Sigmoid colon (tissue), 7 donors: ENCODE measurements around the gene GUSB. TPM values are rescaled to one million over a fixed set of nuclear protein-coding genes. Genes with fewer than 3 reads are reported as not detected.
"Not testable (repeated sequence)": the region's sequence is repeated elsewhere in the genome, so short reads cannot be mapped to it uniquely, and the experiment has no call there.

Experiments used
- DNase-seq: peaks from one replicate; pipeline ENCODE4 v3.0.0-alpha.2; 2019
- H3K27ac ChIP-seq, 4 donors: fragments of 200-600 bp; sonication (generic); one replicate each; pipeline ENCODE4 v1.5.1; 2016 to 2019; ENCODE audit warnings: mild to moderate bottlenecking in 1 of 4
- H3K27me3 ChIP-seq, 3 donors: fragments of 200-600 bp; sonication (generic); one replicate each; pipeline ENCODE4 v1.5.1; 2019; ENCODE audit warnings: mild to moderate bottlenecking in 1 of 3
- H3K36me3 ChIP-seq, 4 donors: fragments of 200-600 bp; sonication (generic); one replicate each; pipeline ENCODE4 v1.5.1; 2016 to 2019
- H3K4me1 ChIP-seq, 4 donors: fragments of 200-600 bp; sonication (generic); one replicate each; pipeline ENCODE4 v1.5.1; 2017 to 2019
- H3K4me3 ChIP-seq, 4 donors: fragments of 200-600 bp; sonication (generic); one replicate each; pipeline ENCODE4 v1.5.1; 2017 to 2019; ENCODE audit warnings: mild to moderate bottlenecking in 2 of 4, moderate library complexity in 1 of 4
- H3K9me3 ChIP-seq, 4 donors: fragments of 200-600 bp in 3 of 4; sonication (generic) in 3 of 4; one replicate each; pipeline versions ENCODE4 v1.5.1 to v1.6.1; 2013 to 2019
- EP300 ChIP-seq, 4 donors: sonication (generic); formaldehyde crosslinking; IDR thresholded peaks; one replicate each; pipeline ENCODE4 v1.6.1; 2017; ENCODE audit warnings: antibody characterized with exemption in 4 of 4
- POLR2A ChIP-seq, 2 donors: fragments of 450-650 bp; IDR thresholded peaks; one replicate each; pipeline ENCODE4 v1.6.1; 2016; ENCODE audit warnings: antibody characterized with exemption in 2 of 2, mild to moderate bottlenecking in 2 of 2, moderate library complexity in 2 of 2
- POLR2AphosphoS5 ChIP-seq, 4 donors: sonication (generic); formaldehyde crosslinking; IDR thresholded peaks; one replicate each; pipeline ENCODE4 v1.6.1; 2017; ENCODE audit warnings: antibody characterized with exemption in 4 of 4
- WGBS, 2 donors: extraction: QIAGEN DNeasy Blood & Tissue Kit; methylation state at CpG; one replicate each; pipeline ENCODE4 v1.1.7; 2013; 5-methylcytosine and 5-hydroxymethylcytosine counted together
- intact Hi-C: fragments of 100-400 bp; cut with DNase I; formaldehyde crosslinking; loops from one replicate; pipeline ENCODE4 v1.15.1; 2023
- polyA plus RNA-seq, 3 donors: library from polyadenylated mRNA; stranded (reverse); fragments of 200-250 nt; gene quantifications; one replicate each; pipeline ENCODE4 v1.2.3, GENCODE V29; 2013
- total RNA-seq, 4 donors: library from RNA; depleted of rRNA; stranded (reverse); fragments of >200 nt; gene quantifications; one replicate each; pipeline ENCODE4 v1.1.0, GENCODE V29; 2016
- TF ChIP-seq, protein P1 (sequence below), 4 experiments: fragments of 450-650 bp in 3 of 4; fragments of 200-600 bp in 1 of 4; IDR thresholded peaks; one replicate each; pipeline ENCODE4 v1.5.1; 2016 to 2019; ENCODE audit warnings: antibody characterized with exemption in 4 of 4, mild to moderate bottlenecking in 3 of 4, moderate library complexity in 2 of 4
- donor health status: healthy with polysubstance abuse.
- donor health status: Bipolar disorder and iron deficiency.
- donor health status: healthy.

GUSB gene
- total and polyA plus RNA-seq, 7 donors: 17.2 to 59.5 (median 25.2) TPM

GRCh38 chr7:66013938-66014337 is 31.9 kb upstream of the GUSB start:
- TF ChIP-seq, protein P1, sequence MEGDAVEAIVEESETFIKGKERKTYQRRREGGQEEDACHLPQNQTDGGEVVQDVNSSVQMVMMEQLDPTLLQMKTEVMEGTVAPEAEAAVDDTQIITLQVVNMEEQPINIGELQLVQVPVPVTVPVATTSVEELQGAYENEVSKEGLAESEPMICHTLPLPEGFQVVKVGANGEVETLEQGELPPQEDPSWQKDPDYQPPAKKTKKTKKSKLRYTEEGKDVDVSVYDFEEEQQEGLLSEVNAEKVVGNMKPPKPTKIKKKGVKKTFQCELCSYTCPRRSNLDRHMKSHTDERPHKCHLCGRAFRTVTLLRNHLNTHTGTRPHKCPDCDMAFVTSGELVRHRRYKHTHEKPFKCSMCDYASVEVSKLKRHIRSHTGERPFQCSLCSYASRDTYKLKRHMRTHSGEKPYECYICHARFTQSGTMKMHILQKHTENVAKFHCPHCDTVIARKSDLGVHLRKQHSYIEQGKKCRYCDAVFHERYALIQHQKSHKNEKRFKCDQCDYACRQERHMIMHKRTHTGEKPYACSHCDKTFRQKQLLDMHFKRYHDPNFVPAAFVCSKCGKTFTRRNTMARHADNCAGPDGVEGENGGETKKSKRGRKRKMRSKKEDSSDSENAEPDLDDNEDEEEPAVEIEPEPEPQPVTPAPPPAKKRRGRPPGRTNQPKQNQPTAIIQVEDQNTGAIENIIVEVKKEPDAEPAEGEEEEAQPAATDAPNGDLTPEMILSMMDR (IDR thresholded peaks at IDR 0.05): peak in 1 of 4 experiments; percentile 10
- no peak for TF ChIP-seq POLR2A (IDR thresholded peaks at IDR 0.05)
- Histone ChIP-seq H3K9me3 (no peaks in the 10 kb centered on the region), H3K27me3 (no peaks in the 10 kb centered on the region), H3K27ac (no peak overlapping the region), H3K36me3 (no peaks in the 10 kb centered on the region), H3K4me3 (no peak overlapping the region), H3K4me1 (no peaks in the 10 kb centered on the region)
- 62 to 67% methylated on average over 5 of the region's 5 CpGs for WGBS, 2 donors
- intact Hi-C loops: no loop called here
- DNase-seq: no peak

- TF ChIP-seq, protein P1 (IDR thresholded peaks at IDR 0.05): no peak
- no peak for TF ChIP-seq POLR2A (IDR thresholded peaks at IDR 0.05)
Observed at GRCh38 chr7:66007232-66007631, 25.2 kb upstream of the GUSB start.

DNA sequence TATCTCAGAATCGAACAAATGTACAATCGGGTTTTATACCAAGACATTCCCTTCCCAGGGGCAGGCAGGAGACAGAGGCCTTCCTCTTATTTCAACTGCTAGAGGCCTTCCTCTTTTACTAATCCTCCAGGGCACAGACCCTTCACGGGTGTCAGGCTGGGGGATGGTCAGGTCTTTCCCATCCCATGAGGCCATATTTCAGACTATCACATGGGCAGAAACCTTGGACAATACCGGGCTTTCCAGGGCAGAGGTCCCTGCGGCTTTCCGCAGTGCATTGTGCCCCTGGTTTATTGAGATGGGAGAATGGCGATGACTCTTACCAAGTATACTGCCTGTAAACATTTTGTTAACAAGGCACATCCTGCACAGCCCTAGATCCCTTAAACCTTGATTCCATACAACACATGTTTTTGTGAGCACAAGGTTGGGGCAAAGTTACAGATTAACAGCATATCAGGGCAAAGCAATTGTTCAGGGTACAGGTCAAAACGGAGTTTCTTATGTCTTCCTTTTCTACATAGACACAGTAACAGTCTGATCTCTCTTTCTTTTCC is 23.2 kb upstream of the GUSB start:
- H3K36me3 ChIP-seq, H3K4me1 ChIP-seq, H3K4me3 ChIP-seq, intact Hi-C loops, DNase-seq, H3K9me3 ChIP-seq, H3K27ac ChIP-seq, H3K27me3 ChIP-seq: not testable (repeated sequence)
- 31 to 65% methylated on average over 8 of the region's 8 CpGs for WGBS, 2 donors

More at GRCh38 chr7:66007232-66007631, 25.2 kb upstream of the GUSB start:
- DNase-seq: no peak
- H3K4me1 ChIP-seq: no peaks in the 10 kb centered on the region
- no peak overlapping the region for H3K27ac ChIP-seq
- no peaks in the 10 kb centered on the region for H3K27me3 ChIP-seq
- H3K4me3 ChIP-seq: no peak overlapping the region
- 86 to 91% methylated on average over 6 of the region's 6 CpGs for WGBS, 2 donors
- intact Hi-C loops: no loop called here
- H3K36me3 ChIP-seq: no peaks in the 10 kb centered on the region
- no peaks in the 10 kb centered on the region for H3K9me3 ChIP-seq

GRCh38 chr7:66000823-66001417 is 18.9 kb upstream of the GUSB start:
- H3K27ac ChIP-seq, H3K4me1 ChIP-seq, H3K36me3 ChIP-seq, DNase-seq, H3K27me3 ChIP-seq, H3K4me3 ChIP-seq, intact Hi-C loops, H3K9me3 ChIP-seq: not testable (repeated sequence)
- 47 to 66% methylated on average over 1 of the region's 5 CpGs for WGBS, 2 donors

GRCh38 chr7:65994984-65995383 is 13.0 kb upstream of the GUSB start:
- 0% methylated on average over 1 of the region's 1 CpG for WGBS, 2 donors
- H3K36me3 ChIP-seq, intact Hi-C loops, H3K4me1 ChIP-seq, DNase-seq, H3K4me3 ChIP-seq, H3K9me3 ChIP-seq, H3K27me3 ChIP-seq, H3K27ac ChIP-seq: not testable (repeated sequence)

- intact Hi-C loops: no loop called here
- H3K4me1 ChIP-seq: no peaks in the 10 kb centered on the region
- no peak overlapping the region for H3K4me3 ChIP-seq
- 91 to 96% methylated on average over 4 of the region's 4 CpGs for WGBS, 2 donors
- no peaks in the 10 kb centered on the region for H3K9me3 ChIP-seq
- H3K27ac ChIP-seq: no peak overlapping the region
- no peak for DNase-seq
- H3K27me3 ChIP-seq: no peaks in the 10 kb centered on the region
- no peak for TF ChIP-seq POLR2AphosphoS5 (IDR thresholded peaks at IDR 0.05)
- TF ChIP-seq, protein P1 (IDR thresholded peaks at IDR 0.05): no peak
- no peak for TF ChIP-seq EP300 (IDR thresholded peaks at IDR 0.05)
- TF ChIP-seq POLR2A (IDR thresholded peaks at IDR 0.05): no peak
- H3K36me3 ChIP-seq: no peaks in the 10 kb centered on the region
Observed at GRCh38 chr7:65992526-65992925, 10.5 kb upstream of the GUSB start.

DNA sequence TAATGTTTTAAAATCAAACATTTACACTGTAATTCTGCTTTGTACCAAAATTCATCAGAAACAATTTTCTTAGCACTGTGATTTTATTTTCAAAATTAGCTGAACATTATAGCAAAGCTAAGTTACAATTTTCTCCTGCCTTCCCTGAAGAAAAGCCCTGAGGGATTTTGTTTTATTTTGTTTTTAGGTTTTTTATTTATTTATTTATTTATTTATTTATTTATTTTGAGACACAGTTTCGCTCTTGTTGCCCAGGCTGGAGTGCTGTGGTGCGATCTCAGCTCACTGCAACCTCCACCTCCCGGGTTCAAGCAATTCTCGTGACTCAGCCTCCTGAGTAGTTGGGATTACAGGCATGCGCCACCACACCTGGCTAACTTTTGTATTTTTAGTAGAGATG is 9.8 kb upstream of the GUSB start:
- H3K36me3 ChIP-seq, intact Hi-C loops, H3K27ac ChIP-seq, DNase-seq, H3K4me3 ChIP-seq, H3K27me3 ChIP-seq, H3K4me1 ChIP-seq, H3K9me3 ChIP-seq: not testable (repeated sequence)
- WGBS, 2 donors: 96 to 98% methylated on average over 5 of the region's 5 CpGs
